NCI-H524 treated with DMSO at 0.1 percent for 48 hours (cell line): ENCODE data around the gene FAM83G.
"Not testable (repeated sequence)": the region's sequence is repeated elsewhere in the genome, so short reads cannot be mapped to it uniquely, and the experiment has no call there.

Experiments
- DNase-seq: peaks from one replicate; lab custom pipeline; 2025; lab: John Stamatoyannopoulos, UW

Gene FAM83G

GRCh38 chr17:18968945-18969887 lies 35.3 kb downstream of the FAM83G start:
- DNase-seq, result no peak

GRCh38 chr17:18968345-18968744 lies 36.2 kb downstream of the FAM83G start:
- DNase-seq, result no peak

- DNase-seq, result no peak
These were observed 36.6 kb downstream of the FAM83G start for GRCh38 chr17:18967916-18968315.

- peak; percentile 23 for DNase-seq
These were observed 37.5 kb downstream of the FAM83G start for GRCh38 chr17:18966831-18967624.

- no peak for DNase-seq
These were observed 38.9 kb downstream of the FAM83G start for GRCh38 chr17:18965530-18966236.

GRCh38 chr17:18964550-18964949 lies 40.0 kb downstream of the FAM83G start:
- DNase-seq, result no peak

GRCh38 chr17:18964018-18964351 lies 40.6 kb downstream of the FAM83G start:
- DNase-seq, result no peak

- no peak for DNase-seq
These were observed 41.2 kb downstream of the FAM83G start for GRCh38 chr17:18963126-18964017.

GRCh38 chr17:18962494-18962815 lies 42.1 kb downstream of the FAM83G start:
- no peak for DNase-seq

GRCh38 chr17:18961634-18962493 lies 42.7 kb downstream of the FAM83G start:
- DNase-seq, result no peak

- DNase-seq, result no peak
These were observed 43.6 kb downstream of the FAM83G start for GRCh38 chr17:18960803-18961511.

GRCh38 chr17:18960241-18960665 lies 44.3 kb downstream of the FAM83G start:
- DNase-seq, result no peak

- DNase-seq, result no peak
These were observed 44.7 kb downstream of the FAM83G start for GRCh38 chr17:18959845-18960240.

GRCh38 chr17:18959071-18959844 lies 45.3 kb downstream of the FAM83G start:
- DNase-seq, result no peak

GRCh38 chr17:18958611-18959010 lies 46.0 kb downstream of the FAM83G start:
- no peak for DNase-seq

GRCh38 chr17:18957831-18958230 lies 46.7 kb downstream of the FAM83G start:
- no peak for DNase-seq

GRCh38 chr17:18956581-18956980 lies 48.0 kb downstream of the FAM83G start:
- DNase-seq, result no peak

GRCh38 chr17:18956021-18956420 lies 48.5 kb downstream of the FAM83G start:
- DNase-seq, result not testable (repeated sequence)

GRCh38 chr17:18955009-18955408 lies 49.6 kb downstream of the FAM83G start:
- DNase-seq, result no peak
